Activated CD8-positive, alpha-beta memory T cell treated with anti-CD3 and anti-CD28 coated beads, Interleukin-2, amount 50 U/mL, for 1 hour (primary cell): ENCODE data around the gene MRNIP.

ENCODE experiments used
- DNase-seq: peaks from one replicate; pipeline ENCODE4 v3.0.0-alpha.2; 2020; ENCODE audit errors: extremely low read depth

MRNIP gene

GRCh38 chr5:179887802-179888201 lies 29.2 kb upstream of the MRNIP start:
- DNase-seq, result no peak

- DNase-seq, result no peak
Observed at GRCh38 chr5:179887095-179887494, 28.5 kb upstream of the MRNIP start.

- DNase-seq, result no peak
Observed at GRCh38 chr5:179886190-179886911, 27.7 kb upstream of the MRNIP start.

- no peak for DNase-seq
Observed at GRCh38 chr5:179885491-179886090, 27.0 kb upstream of the MRNIP start.

- DNase-seq, result no peak
Observed at GRCh38 chr5:179883163-179883562, 24.5 kb upstream of the MRNIP start.

GRCh38 chr5:179882338-179882737 lies 23.7 kb upstream of the MRNIP start:
- DNase-seq, result no peak

- no peak for DNase-seq
Observed at GRCh38 chr5:179880848-179881590, 22.4 kb upstream of the MRNIP start.

- DNase-seq, result no peak
Observed at GRCh38 chr5:179880066-179880650, 21.5 kb upstream of the MRNIP start.

GRCh38 chr5:179879690-179880010 lies 21.0 kb upstream of the MRNIP start:
- DNase-seq, result no peak

GRCh38 chr5:179879003-179879689 lies 20.5 kb upstream of the MRNIP start:
- DNase-seq, result no peak

GRCh38 chr5:179878222-179879002 lies 19.8 kb upstream of the MRNIP start:
- DNase-seq, result no peak

- no peak for DNase-seq
Observed at GRCh38 chr5:179876610-179876952, 18.0 kb upstream of the MRNIP start.

- no peak for DNase-seq
Observed at GRCh38 chr5:179875741-179876609, 17.4 kb upstream of the MRNIP start.

GRCh38 chr5:179874536-179875292 lies 16.1 kb upstream of the MRNIP start:
- DNase-seq, result no peak

GRCh38 chr5:179874136-179874535 lies 15.5 kb upstream of the MRNIP start:
- no peak for DNase-seq

- DNase-seq, result no peak
Observed at GRCh38 chr5:179873588-179874110, 15.0 kb upstream of the MRNIP start.

GRCh38 chr5:179872828-179873575 lies 14.4 kb upstream of the MRNIP start:
- no peak for DNase-seq

- no peak for DNase-seq
Observed at GRCh38 chr5:179872055-179872827, 13.6 kb upstream of the MRNIP start.
